CD4-positive, alpha-beta T cell (primary cell): Measurements from ENCODE around the gene TPR. TPM values are rescaled to one million over a fixed set of nuclear protein-coding genes. Genes with fewer than 3 reads are reported as not detected.

ENCODE experiments used
- ATAC-seq: fragments of 200-7000 bp; cut with Tn5 transposase; one replicate; pipeline ENCODE4 v1.10.0; 2022; ENCODE audit warnings: mild to moderate bottlenecking; ENCODE audit not compliant: poor library complexity
- CTCF ChIA-PET: fragments of 350-600 bp; sonication (Branson Sonifier 250); formaldehyde crosslinking; loops from one replicate; lab custom pipeline; 2021; ENCODE audit warnings: antibody characterized with exemption, inconsistent platforms; lab: Charles Lee
- POLR2A ChIA-PET: fragments of 350-600 bp; sonication (Branson Sonifier 250); formaldehyde crosslinking; loops from one replicate; lab custom pipeline; 2021; ENCODE audit warnings: antibody characterized with exemption, inconsistent platforms; lab: Charles Lee
- DNase-seq, 14 experiments: peaks; one replicate each; pipeline ENCODE4 v3.0.0-alpha.2; 2013 to 2020; ENCODE audit warnings: mixed read lengths in 2 of 14
- H3K27ac ChIP-seq, 2 donors: one replicate each; pipeline versions ENCODE4 v1.5.1 to v1.7.0; 2013; ENCODE audit warnings: low read length in 2 of 2, low read depth in 1 of 2, mild to moderate bottlenecking in 1 of 2
- H3K27me3 ChIP-seq, 2 experiments: 1 replicate in 1 of 2; 2 replicates in 1 of 2; pipeline versions ENCODE4 v1.6.1 to v1.7.0; 2013; ENCODE audit warnings: low read length in 2 of 2, control low read depth in 1 of 2, mild to moderate bottlenecking in 1 of 2, moderate library complexity in 1 of 2; ENCODE audit not compliant: insufficient read depth in 2 of 2, control insufficient read depth in 1 of 2
- H3K36me3 ChIP-seq: one replicate; pipeline ENCODE4 v1.6.1; 2013; ENCODE audit warnings: low read length, control low read depth; ENCODE audit not compliant: insufficient read depth
- H3K4me1 ChIP-seq: one replicate; pipeline ENCODE4 v1.6.1; 2013; ENCODE audit warnings: low read length, control low read depth; ENCODE audit not compliant: insufficient read depth
- H3K4me3 ChIP-seq: one replicate; pipeline ENCODE4 v1.5.1; 2013; ENCODE audit warnings: mild to moderate bottlenecking, low read length, moderate library complexity
- H3K9me3 ChIP-seq, 2 experiments: 1 replicate in 1 of 2; 2 replicates in 1 of 2; pipeline versions ENCODE4 v1.6.1 to v1.7.0; 2013; ENCODE audit warnings: low read length in 2 of 2, mild to moderate bottlenecking in 2 of 2, control low read depth in 1 of 2, moderate library complexity in 1 of 2; ENCODE audit not compliant: control insufficient read depth in 1 of 2, insufficient read depth in 1 of 2
- H3K27ac Mint-ChIP-seq: one replicate; pipeline ENCODE4 v1.8.0; 2020; ENCODE audit warnings: mixed read lengths
- H3K27me3 Mint-ChIP-seq: one replicate; pipeline ENCODE4 v1.8.0; 2021; ENCODE audit warnings: mixed read lengths
- H3K36me3 Mint-ChIP-seq: one replicate; pipeline ENCODE4 v1.8.0; 2021; ENCODE audit warnings: low read depth, mixed read lengths
- H3K4me1 Mint-ChIP-seq: one replicate; pipeline ENCODE4 v1.8.0; 2021; ENCODE audit warnings: low read depth, mixed read lengths
- H3K4me3 Mint-ChIP-seq: one replicate; pipeline ENCODE4 v1.8.0; 2020; ENCODE audit warnings: mild to moderate bottlenecking, mixed read lengths
- H3K9me3 Mint-ChIP-seq: one replicate; pipeline ENCODE4 v1.8.0; 2020; ENCODE audit warnings: mixed read lengths
- intact Hi-C, 2 experiments: fragments of 100-400 bp; cut with DNase I in 1 of 2; cut with micrococcal nuclease in 1 of 2; formaldehyde crosslinking; loops; one replicate each; pipeline versions ENCODE4 v1.15.1 to v1.9.0; 2023 to 2025; cut with DNase I, micrococcal nuclease
- total RNA-seq, 174 experiments: library from RNA in 2 of 174; stranded (reverse) in 2 of 174; gene quantifications; one replicate each; pipeline ENCODE4 v1.2.3 and lab custom pipeline; 2021 to 2026
- TF ChIP-seq, protein P1 (sequence below): fragments of 200-600 bp; IDR thresholded peaks from one replicate; pipeline ENCODE4 v1.8.0; 2022; ENCODE audit warnings: antibody characterized with exemption, mild to moderate bottlenecking

The TPR gene
- total RNA-seq, 2 experiments from 2014 or later: 82.3 to 91.3 TPM

DNA sequence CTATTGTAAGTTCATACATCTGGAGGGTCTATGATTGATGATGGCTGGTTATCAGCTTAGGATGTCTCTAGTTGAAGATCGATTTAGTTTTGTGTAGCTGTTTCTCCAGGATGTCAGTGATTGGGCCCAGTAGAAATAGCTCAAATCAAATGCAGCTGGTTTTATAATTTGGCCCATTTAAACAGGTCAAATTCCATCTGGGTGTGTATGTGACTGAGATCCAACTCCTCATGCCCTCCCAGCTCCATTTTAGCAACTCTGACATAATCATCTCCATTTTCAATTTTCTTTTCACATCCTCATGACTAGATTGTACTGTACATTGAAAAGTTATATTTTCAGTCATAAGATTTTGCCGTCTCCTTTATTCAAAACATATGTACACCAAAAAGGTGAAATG lies 99.2 kb downstream of the TPR start:
- intact Hi-C loops: loop anchor here in 1 of 2 experiments (10.0 kb wide), 1 partner anchor 709 kb away; no protein-coding TSS in a partner anchor
- Histone ChIP-seq H3K27me3 (no peaks in the 10 kb centered on the region), H3K36me3 (no peaks in the 10 kb centered on the region), H3K4me1 (no peaks in the 10 kb centered on the region), H3K4me3 (no peak overlapping the region), H3K9me3 (no peaks in the 10 kb centered on the region), H3K27ac (no peak overlapping the region)
- TF ChIP-seq, protein P1, sequence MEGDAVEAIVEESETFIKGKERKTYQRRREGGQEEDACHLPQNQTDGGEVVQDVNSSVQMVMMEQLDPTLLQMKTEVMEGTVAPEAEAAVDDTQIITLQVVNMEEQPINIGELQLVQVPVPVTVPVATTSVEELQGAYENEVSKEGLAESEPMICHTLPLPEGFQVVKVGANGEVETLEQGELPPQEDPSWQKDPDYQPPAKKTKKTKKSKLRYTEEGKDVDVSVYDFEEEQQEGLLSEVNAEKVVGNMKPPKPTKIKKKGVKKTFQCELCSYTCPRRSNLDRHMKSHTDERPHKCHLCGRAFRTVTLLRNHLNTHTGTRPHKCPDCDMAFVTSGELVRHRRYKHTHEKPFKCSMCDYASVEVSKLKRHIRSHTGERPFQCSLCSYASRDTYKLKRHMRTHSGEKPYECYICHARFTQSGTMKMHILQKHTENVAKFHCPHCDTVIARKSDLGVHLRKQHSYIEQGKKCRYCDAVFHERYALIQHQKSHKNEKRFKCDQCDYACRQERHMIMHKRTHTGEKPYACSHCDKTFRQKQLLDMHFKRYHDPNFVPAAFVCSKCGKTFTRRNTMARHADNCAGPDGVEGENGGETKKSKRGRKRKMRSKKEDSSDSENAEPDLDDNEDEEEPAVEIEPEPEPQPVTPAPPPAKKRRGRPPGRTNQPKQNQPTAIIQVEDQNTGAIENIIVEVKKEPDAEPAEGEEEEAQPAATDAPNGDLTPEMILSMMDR: no peak
- no peaks in the 10 kb centered on the region for H3K36me3 Mint-ChIP-seq
- H3K4me1 Mint-ChIP-seq: peaks cover 10% of the 10 kb centered on the region
- H3K4me3 Mint-ChIP-seq: no peak overlapping the region
- no peak for ATAC-seq
- H3K9me3 Mint-ChIP-seq: no peaks in the 10 kb centered on the region
- CTCF ChIA-PET: no interaction called here
- no peak overlapping the region for H3K27ac Mint-ChIP-seq
- no peak for DNase-seq
- no peaks in the 10 kb centered on the region for H3K27me3 Mint-ChIP-seq
- POLR2A ChIA-PET: interaction anchor here (0.6 kb wide), 1 partner anchor 58 kb away, joined by 4 read pairs; no protein-coding TSS in a partner anchor

- no peaks in the 10 kb centered on the region for H3K27me3 ChIP-seq
- H3K9me3 Mint-ChIP-seq: no peaks in the 10 kb centered on the region
- TF ChIP-seq, protein P1: peak; percentile 67
- H3K36me3 ChIP-seq: no peaks in the 10 kb centered on the region
- CTCF ChIA-PET: interaction anchor here (1.0 kb wide), 1 partner anchor 57 kb away, joined by 3 read pairs; no protein-coding TSS in a partner anchor
- H3K36me3 Mint-ChIP-seq: no peaks in the 10 kb centered on the region
- POLR2A ChIA-PET: interaction anchor here (0.7 kb wide), 1 partner anchor 52 kb away, joined by 3 read pairs; no protein-coding TSS in a partner anchor
- no peak overlapping the region for H3K27ac ChIP-seq
- H3K4me1 ChIP-seq: no peaks in the 10 kb centered on the region
- DNase-seq (peak in 3 of 14 experiments; percentile 25 to 46 (median 41)), ATAC-seq (peak; percentile 48)
- intact Hi-C loops: loop anchor here (1.0 to 10.0 kb wide), 4 partner anchors 32 to 712 kb away; no protein-coding TSS in a partner anchor
- H3K27me3 Mint-ChIP-seq: no peaks in the 10 kb centered on the region
- no peaks in the 10 kb centered on the region for H3K9me3 ChIP-seq
- no peak overlapping the region for H3K27ac Mint-ChIP-seq
- peaks cover 10% of the 10 kb centered on the region for H3K4me1 Mint-ChIP-seq
- H3K4me3 ChIP-seq: no peak overlapping the region
- H3K4me3 Mint-ChIP-seq: no peak overlapping the region
These were observed 102.6 kb downstream of the TPR start for GRCh38 chr1:186272486-186272885.

DNA sequence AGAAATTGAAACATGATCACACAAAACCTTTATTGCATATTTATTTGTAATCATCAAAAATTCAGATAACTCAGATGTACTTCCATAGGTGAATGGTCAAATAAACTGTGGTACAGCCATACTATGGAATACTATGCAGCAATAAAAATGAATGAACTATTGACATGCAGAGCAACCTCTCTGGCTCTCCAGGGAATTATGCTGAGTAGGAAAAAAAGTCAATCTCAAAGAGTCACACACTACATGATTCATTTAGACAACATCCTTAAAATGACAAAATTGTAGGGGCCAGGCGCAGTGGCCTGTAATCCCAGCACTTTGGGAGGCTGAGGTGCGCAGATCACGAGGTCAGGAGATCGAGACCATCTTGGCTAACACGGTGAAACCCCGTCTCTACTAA lies 104.0 kb downstream of the TPR start:
- no peak for DNase-seq
- no peak overlapping the region for H3K27ac ChIP-seq
- no peak overlapping the region for H3K4me3 ChIP-seq
- H3K36me3 ChIP-seq: no peaks in the 10 kb centered on the region
- ATAC-seq: no peak
- Mint-ChIP-seq H3K27me3 (no peaks in the 10 kb centered on the region), H3K4me3 (no peak overlapping the region), H3K36me3 (no peaks in the 10 kb centered on the region), H3K9me3 (no peaks in the 10 kb centered on the region), H3K4me1 (peaks cover 10% of the 10 kb centered on the region), H3K27ac (no peak overlapping the region)
- no peaks in the 10 kb centered on the region for H3K27me3 ChIP-seq
- no peaks in the 10 kb centered on the region for H3K9me3 ChIP-seq
- POLR2A ChIA-PET: no interaction called here
- H3K4me1 ChIP-seq: no peaks in the 10 kb centered on the region
- TF ChIP-seq, protein P1: no peak
- intact Hi-C loops: loop anchor here in 1 of 2 experiments (10.0 kb wide), 1 partner anchor 714 kb away; no protein-coding TSS in a partner anchor
- CTCF ChIA-PET: no interaction called here

Other genes with a start within 250 kb of the TPR start
- under 1 TPM; 0.06 to 0.08 TPM for gene PRG4, start 79.0 kb downstream of the TPR start, total RNA-seq
- gene ODR4, start 585 bp upstream of the TPR start, total RNA-seq: 10 to 100 TPM; 21.3 to 24.5 TPM
- gene PDC, start 85.9 kb upstream of the TPR start, total RNA-seq: not detected